Mammary epithelial cell (primary cell): ENCODE measurements around the gene PTH2R.

Experiments used
- CTCF ChIP-seq, 2 donors: IDR thresholded peaks in 1 of 2; conservative IDR thresholded peaks in 1 of 2; 2 replicates each; pipeline ENCODE4 v1.5.1; 2011 to 2012; ENCODE audit warnings: inconsistent platforms in 2 of 2, low read length in 2 of 2, mild to moderate bottlenecking in 2 of 2, control low read depth in 1 of 2, low read depth in 1 of 2; ENCODE audit not compliant: insufficient read depth in 1 of 2; ENCODE audit errors: extremely low read depth in 1 of 2
- EZH2 ChIP-seq: IDR thresholded peaks from 2 replicates; pipeline ENCODE4 v1.6.1; 2012; ENCODE audit warnings: low read length, inconsistent platforms, borderline replicate concordance

GRCh38 chr2:208440716-208441115, 34.1 kb downstream of the PTH2R start:
- TF ChIP-seq CTCF (conservative IDR thresholded peaks at IDR 0.05 in 1 of 2, IDR thresholded peaks at IDR 0.05 in 1 of 2; ENCODE audit: extremely low read depth in 1 of 2, insufficient read depth in 1 of 2, low read depth in 1 of 2, low read length in 2 of 2) (no peak), EZH2 (no peak)
